Erythroblast (primary cell): ENCODE data around the gene PCDH9.

Experiments
- GATA1 ChIP-seq: IDR thresholded peaks from 2 replicates; pipeline ENCODE4 v1.6.1; 2011; ENCODE audit warnings: low read depth, mild to moderate bottlenecking, control low read depth, low read length, moderate library complexity
- POLR2A ChIP-seq: IDR thresholded peaks from 2 replicates; pipeline ENCODE4 v1.6.1; 2011; ENCODE audit warnings: mild to moderate bottlenecking, low read length

DNA sequence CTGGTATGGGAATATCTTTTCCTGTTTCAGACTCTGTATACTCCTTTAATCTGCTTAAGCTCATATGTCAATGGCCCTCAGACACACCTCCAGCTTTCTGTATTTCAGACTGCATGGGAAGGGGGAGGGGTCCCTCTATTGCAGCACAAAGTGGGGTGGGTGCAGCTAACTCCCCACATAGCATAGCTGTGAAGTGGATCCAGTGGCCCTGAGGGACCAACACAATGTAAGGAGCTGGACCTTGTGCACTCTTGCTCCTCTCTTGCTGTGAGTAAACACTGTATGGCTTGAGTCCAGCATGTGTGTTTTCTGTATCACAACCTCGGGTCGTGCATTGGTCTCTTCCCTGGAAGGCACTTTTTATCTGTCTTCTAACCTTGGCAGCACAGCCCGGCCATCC lies 669.9 kb downstream of the PCDH9 start:
- TF ChIP-seq POLR2A (no peak), GATA1 (no peak)
